GM19438 (cell line): ENCODE data around the gene TFDP3.

Experiments used
- ATAC-seq: cut with Tn5 transposase; IDR thresholded peaks from one replicate; pipeline ENCODE4 v1.9.1; 2021; ENCODE audit warnings: low read depth; ENCODE audit not compliant: unreplicated experiment

TFDP3 gene, protein sequence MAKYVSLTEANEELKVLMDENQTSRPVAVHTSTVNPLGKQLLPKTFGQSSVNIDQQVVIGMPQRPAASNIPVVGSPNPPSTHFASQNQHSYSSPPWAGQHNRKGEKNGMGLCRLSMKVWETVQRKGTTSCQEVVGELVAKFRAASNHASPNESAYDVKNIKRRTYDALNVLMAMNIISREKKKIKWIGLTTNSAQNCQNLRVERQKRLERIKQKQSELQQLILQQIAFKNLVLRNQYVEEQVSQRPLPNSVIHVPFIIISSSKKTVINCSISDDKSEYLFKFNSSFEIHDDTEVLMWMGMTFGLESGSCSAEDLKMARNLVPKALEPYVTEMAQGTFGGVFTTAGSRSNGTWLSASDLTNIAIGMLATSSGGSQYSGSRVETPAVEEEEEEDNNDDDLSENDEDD

DNA sequence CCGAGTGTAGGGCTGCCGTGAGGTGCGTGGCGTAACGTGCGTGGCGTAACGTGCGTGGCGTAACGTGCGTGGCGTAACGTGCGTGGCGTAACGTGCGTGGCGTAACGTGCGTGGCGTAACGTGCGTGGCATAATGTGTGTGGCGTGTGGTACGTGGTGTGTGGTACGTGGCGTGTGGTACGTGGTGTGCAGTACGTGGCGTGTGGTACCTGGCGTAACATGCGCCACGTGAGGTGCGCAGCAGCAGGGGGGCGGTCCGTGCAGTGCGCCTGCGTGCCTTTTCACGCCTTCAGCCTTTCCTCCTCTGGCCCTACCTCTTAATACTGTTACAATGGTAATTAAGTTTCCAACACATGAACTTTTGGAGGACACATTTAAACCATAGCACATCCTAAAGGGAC is at the start of gene TFDP3:
TFDP3 (minus strand) TSS at position 26 of the 400 bp plus-strand sequence. CDS start 95 bp downstream, outside the sequence.
- ATAC-seq: no peak

DNA sequence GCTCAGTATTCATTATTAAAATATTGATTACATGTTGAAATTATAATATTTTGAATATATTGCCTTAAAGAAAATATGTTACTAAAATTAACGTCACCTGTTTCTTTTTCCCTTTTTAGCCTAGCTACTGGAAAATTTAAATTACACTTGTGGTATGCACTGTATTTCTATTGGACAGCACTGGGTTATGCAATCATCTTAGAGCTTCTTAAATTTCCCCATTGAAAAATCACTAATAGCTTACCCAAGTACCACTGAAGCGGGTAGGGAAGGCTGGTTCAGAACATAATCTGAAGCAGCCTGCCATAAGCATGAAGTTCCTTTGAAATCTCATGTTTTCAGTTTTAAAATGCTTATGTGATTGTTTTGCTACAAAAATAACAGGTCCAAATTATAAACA is 49.5 kb upstream of the TFDP3 start:
- no peak for ATAC-seq

- ATAC-seq: no peak
These were observed 47.2 kb upstream of the TFDP3 start for GRCh38 chrX:133265331-133265730.

GRCh38 chrX:133258481-133258880 is 40.3 kb upstream of the TFDP3 start:
- no peak for ATAC-seq

- no peak for ATAC-seq
These were observed 36.5 kb upstream of the TFDP3 start for GRCh38 chrX:133254666-133255065.

GRCh38 chrX:133251204-133251603 is 33.0 kb upstream of the TFDP3 start:
- no peak for ATAC-seq

DNA sequence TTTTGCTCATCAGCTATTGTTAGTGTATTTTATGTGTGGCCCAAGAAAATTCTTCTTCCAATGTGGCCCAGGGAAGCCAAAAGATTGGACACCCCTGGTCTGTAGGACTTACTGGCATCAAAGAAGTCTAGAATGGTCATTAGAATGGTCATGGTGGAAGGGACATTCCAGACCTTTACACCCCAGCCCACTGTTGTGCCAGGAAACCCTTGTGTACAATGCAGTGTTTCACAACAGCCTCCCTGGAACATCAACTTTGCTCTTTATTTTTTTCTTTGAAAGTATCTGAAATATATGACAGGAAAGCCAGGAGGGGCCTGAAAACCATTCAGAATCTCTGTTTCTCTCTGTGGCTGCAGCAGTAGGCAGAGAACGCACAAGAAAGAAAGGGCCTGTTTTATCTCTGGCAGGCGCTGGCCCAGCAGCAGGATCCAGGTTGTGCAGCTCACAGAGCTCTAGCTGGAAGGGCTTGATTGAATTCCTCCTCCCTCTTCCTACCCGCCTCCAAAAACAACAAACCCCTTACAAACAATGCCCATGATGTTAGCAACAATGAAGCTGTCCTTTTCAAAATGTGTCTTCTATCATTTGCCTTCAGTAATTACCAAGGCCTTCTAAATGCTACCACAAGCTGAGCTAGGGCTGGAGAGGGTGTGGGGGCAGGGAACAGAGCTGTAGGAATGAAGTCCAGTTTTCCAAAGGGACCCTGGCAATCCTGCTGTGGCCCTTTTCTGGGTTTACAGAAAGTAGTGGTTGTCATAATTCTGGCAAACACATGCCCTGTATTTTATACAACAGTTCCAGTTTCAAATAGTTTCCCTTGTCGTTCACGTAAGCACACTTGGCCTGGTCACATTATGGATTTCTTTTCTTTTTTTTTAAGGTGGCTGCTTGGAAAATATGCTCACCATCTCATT is 32.3 kb upstream of the TFDP3 start:
- ATAC-seq: no peak

DNA sequence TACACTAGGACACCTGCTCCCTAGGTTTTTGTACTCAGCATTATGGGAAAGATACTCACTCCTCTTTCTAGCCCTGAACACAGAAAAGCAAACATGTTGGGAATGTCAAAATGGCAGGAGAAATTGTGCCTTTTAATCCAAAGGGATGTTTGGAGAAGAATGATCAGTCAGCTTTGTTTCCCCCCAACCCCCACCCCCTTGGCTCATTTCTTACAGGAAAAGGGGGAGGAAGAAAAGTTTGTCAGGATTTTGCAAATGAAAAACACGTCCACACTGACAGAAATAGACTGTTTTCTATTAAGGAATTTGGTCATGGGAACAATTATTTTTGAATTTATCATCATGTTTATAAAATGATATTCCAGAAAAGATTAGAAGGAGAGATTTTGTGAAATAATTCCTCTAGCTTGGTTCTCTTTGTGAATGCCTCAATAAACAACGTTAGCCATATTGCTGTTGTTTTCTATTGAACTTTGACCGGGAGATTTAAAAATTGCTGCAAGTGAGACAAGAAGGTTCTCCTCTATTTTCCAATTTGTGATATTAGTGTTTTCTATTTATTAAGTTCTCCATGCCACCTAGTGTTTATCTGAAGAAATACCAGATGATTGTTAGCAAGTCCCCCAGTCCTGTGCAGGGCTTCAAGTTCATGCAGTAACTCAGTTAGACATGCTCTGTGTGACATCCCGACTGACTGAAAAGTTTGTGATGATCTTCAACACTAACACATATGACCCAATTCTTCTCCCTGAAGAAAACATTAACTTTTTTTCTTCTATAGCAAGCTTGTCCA is 31.3 kb upstream of the TFDP3 start:
- no peak for ATAC-seq

- ATAC-seq: no peak
These were observed 30.0 kb upstream of the TFDP3 start for GRCh38 chrX:133248177-133248576.

GRCh38 chrX:133246921-133247320 is 28.8 kb upstream of the TFDP3 start:
- no peak for ATAC-seq

DNA sequence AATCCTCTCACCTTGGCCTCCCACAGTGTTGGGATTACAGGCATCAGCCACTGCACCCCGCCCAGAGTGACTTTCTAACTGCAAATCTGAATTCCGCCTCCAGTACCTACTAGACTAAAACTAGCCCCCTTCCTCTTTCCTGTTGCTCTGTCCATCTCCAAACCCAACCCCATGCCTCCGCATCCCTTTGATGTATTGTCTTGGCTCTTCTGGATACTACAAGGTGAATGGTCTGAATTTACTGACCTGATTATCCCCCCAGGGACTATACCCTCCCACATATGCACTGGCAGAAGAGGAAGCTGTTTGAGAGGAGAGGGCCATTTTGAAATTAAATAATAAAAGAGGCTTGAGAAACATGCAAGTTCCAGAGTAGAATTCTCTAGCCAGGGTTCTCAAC is 17.7 kb upstream of the TFDP3 start:
- no peak for ATAC-seq

DNA sequence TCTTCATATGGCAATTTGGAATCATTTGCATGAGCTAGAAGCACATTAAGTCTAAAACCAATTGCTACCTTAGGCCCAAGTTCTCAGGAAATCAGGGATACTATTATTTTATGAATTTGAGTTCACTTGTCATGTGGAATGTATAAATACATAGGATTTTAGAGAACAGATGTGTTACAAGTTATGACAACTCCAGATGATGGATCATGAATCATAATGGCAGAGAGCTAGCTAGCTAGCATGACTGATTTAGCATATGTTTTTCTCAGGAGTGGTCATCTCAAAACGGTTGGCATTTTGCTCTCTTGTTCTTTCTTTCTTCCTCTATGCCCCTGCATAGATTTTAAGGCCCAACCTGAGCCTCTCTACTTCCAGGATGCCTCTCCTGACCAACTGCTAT is 14.2 kb upstream of the TFDP3 start:
- no peak for ATAC-seq

DNA sequence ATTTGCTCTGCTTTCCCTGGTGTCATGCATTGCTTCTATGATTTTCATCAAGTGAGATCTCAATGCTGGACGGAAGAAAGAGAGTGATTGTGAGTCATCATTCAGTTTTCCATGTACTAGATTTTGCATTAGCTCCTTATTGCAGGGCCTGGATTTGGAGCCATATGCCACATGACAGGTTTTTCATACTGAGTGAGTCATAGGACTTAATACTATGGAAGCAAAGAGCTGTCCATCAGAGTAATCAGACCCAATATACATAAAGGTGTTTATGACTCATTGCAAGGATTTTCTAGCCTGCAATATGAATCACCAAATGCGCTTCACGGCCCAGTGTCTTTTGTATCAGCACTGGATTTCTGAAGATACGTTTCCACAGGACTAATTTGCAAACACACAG is 11.2 kb upstream of the TFDP3 start:
- no peak for ATAC-seq

GRCh38 chrX:133215747-133216146 is 2.4 kb downstream of the TFDP3 start:
- ATAC-seq: no peak

GRCh38 chrX:133215017-133215416 is 3.1 kb downstream of the TFDP3 start:
- ATAC-seq: no peak

GRCh38 chrX:133214301-133214700 is 3.9 kb downstream of the TFDP3 start:
- ATAC-seq: no peak

DNA sequence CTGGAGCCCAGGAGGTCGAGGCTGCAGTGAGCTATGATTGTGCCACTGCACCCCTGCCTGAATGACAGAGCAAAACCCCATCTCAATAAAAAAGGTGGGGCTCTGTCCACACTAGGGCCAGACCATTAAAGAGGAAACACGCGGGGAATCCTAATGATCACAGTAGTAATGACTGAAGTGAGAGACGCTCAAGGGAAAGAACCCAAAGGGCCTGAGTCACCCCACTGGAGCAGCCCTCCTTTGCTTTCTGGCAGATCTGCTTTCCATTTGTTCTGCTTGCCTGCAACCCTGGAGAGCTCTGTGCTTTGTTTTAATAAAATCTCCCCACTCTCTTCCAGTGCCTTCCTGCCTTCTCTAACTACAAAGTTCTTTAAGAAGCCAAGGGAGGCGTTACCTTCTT is 5.0 kb downstream of the TFDP3 start:
- ATAC-seq: no peak

GRCh38 chrX:133207751-133208150 is 10.4 kb downstream of the TFDP3 start:
- no peak for ATAC-seq

DNA sequence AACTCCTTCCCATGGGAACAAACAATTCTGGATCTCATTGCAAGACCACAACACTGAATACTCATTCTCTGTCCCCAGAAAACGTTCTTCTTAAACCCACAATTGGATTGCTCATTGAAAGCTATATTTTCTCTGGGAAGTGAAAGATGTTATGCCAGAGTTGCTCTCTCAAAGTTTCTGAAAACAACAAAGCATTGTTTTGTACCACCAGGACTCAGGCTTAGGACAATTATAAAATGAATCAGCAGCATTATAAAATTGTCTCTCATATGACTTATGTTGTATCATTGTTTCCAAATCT is 26.5 kb downstream of the TFDP3 start:
- ATAC-seq: no peak

GRCh38 chrX:133190877-133191738 is 27.0 kb downstream of the TFDP3 start:
- ATAC-seq: no peak
